Endodermal cell (in vitro differentiated cells): ENCODE results near the gene REEP1. TPM values are rescaled to one million over a fixed set of nuclear protein-coding genes. Genes with fewer than 3 reads are reported as not detected.
A peak's percentile ranks its signal among the peaks of the same experiment; 100 is the strongest.

Experiments
- DNase-seq: peaks from one replicate; pipeline ENCODE4 v3.0.0-alpha.2; 2017
- H3K27ac ChIP-seq: 2 replicates; pipeline ENCODE4 v1.5.1; 2013; ENCODE audit warnings: mild to moderate bottlenecking, low read depth, low read length, moderate library complexity
- H3K27me3 ChIP-seq: 2 replicates; pipeline ENCODE4 v1.6.1; 2013; ENCODE audit warnings: mild to moderate bottlenecking, low read length, moderate library complexity; ENCODE audit not compliant: insufficient read depth, control insufficient read depth, poor library complexity, severe bottlenecking
- H3K36me3 ChIP-seq: 2 replicates; pipeline ENCODE4 v1.7.0; 2013; ENCODE audit warnings: mild to moderate bottlenecking, low read length, moderate library complexity; ENCODE audit not compliant: control insufficient read depth, insufficient read depth
- H3K4me1 ChIP-seq: one replicate; pipeline ENCODE4 v1.7.0; 2013; ENCODE audit warnings: low read length; ENCODE audit not compliant: control insufficient read depth, insufficient read depth
- H3K4me3 ChIP-seq: 2 replicates; pipeline ENCODE4 v1.5.1; 2013; ENCODE audit warnings: mild to moderate bottlenecking, low read length, moderate library complexity
- H3K9ac ChIP-seq: 2 replicates; pipeline ENCODE4 v1.6.1; 2013; ENCODE audit warnings: mild to moderate bottlenecking, low read length, moderate library complexity; ENCODE audit not compliant: poor library complexity, severe bottlenecking; ENCODE audit errors: extremely low read depth
- H3K9me3 ChIP-seq: 2 replicates; pipeline ENCODE4 v1.6.1; 2013; ENCODE audit warnings: mild to moderate bottlenecking, low read length, moderate library complexity; ENCODE audit not compliant: control insufficient read depth
- H3K27ac Mint-ChIP-seq: 2 replicates; pipeline ENCODE4 v1.8.0; 2020; ENCODE audit warnings: mixed read lengths
- H3K27me3 Mint-ChIP-seq: 2 replicates; pipeline ENCODE4 v1.8.0; 2021; ENCODE audit warnings: mild to moderate bottlenecking, mixed read lengths; ENCODE audit not compliant: insufficient read depth
- H3K36me3 Mint-ChIP-seq: 2 replicates; pipeline ENCODE4 v1.8.0; 2020; ENCODE audit warnings: low read depth, mixed read lengths
- H3K4me1 Mint-ChIP-seq: 2 replicates; pipeline ENCODE4 v1.8.0; 2020; ENCODE audit warnings: mixed read lengths
- H3K4me3 Mint-ChIP-seq: 2 replicates; pipeline ENCODE4 v1.8.0; 2020; ENCODE audit warnings: mild to moderate bottlenecking, moderate library complexity, mixed read lengths
- H3K9me3 Mint-ChIP-seq: 2 replicates; pipeline ENCODE4 v1.8.0; 2020; ENCODE audit warnings: mild to moderate bottlenecking, mixed read lengths
- WGBS, 2 experiments: methylation state at CpG; one replicate each; pipeline versions ENCODE4 v1.1.5 to v1.1.7; 2013; ENCODE audit warnings: missing lambda C conversion rate in 2 of 2, mixed read lengths in 1 of 2; ENCODE audit not compliant: insufficient coverage in 1 of 2, insufficient read length in 1 of 2; 5-methylcytosine and 5-hydroxymethylcytosine counted together
- total RNA-seq, 2 donors: library from RNA; stranded (reverse); fragmentation: NEBNext Ultra II Directional in 1 of 2; extraction: Animal tissue kit (Norgen Biotek cat#: 25700) in 1 of 2; gene quantifications; 2 replicates in 1 of 2; 3 replicates in 1 of 2; pipeline ENCODE4 v1.2.1, GENCODE V29; 2021
- TF ChIP-seq, protein P1 (sequence below): fragments of 200-600 bp; sonication (generic); conservative IDR thresholded peaks from 2 replicates; pipeline ENCODE4 v1.5.0; 2021; ENCODE audit warnings: antibody characterized with exemption, mild to moderate bottlenecking

The REEP1 gene
- total RNA-seq, 2 donors from 2014 or later = 2.9 to 3.8 TPM

DNA sequence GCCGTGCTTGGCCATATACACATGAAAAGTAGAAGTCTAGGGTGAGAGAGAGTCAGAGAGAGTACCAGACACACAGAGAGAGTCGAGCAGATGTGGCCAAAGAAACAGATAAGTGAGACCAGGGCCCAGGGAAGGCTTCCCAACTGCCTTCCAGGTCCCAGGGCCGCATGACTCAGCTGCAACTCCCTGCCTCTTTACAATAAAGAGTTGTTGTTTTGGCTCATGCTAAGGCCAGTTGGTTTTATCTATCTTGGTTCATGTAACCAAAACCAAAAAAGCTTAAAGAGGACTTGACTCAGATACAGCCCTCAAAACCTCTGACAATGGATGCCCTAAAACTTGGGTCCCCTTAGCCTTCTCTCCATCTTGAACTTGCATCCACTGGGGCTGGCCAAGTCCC, 36.9 kb downstream of the REEP1 start:
- Histone ChIP-seq H3K4me1 (peaks cover 17% of the 10 kb centered on the region), H3K9ac (no peak overlapping the region), H3K9me3 (no peaks in the 10 kb centered on the region), H3K4me3 (no peak overlapping the region), H3K27me3 (peaks cover 5% of the 10 kb centered on the region), H3K27ac (no peak overlapping the region), H3K36me3 (no peaks in the 10 kb centered on the region)
- peaks cover 25% of the 10 kb centered on the region for H3K27me3 Mint-ChIP-seq
- TF ChIP-seq, protein P1, sequence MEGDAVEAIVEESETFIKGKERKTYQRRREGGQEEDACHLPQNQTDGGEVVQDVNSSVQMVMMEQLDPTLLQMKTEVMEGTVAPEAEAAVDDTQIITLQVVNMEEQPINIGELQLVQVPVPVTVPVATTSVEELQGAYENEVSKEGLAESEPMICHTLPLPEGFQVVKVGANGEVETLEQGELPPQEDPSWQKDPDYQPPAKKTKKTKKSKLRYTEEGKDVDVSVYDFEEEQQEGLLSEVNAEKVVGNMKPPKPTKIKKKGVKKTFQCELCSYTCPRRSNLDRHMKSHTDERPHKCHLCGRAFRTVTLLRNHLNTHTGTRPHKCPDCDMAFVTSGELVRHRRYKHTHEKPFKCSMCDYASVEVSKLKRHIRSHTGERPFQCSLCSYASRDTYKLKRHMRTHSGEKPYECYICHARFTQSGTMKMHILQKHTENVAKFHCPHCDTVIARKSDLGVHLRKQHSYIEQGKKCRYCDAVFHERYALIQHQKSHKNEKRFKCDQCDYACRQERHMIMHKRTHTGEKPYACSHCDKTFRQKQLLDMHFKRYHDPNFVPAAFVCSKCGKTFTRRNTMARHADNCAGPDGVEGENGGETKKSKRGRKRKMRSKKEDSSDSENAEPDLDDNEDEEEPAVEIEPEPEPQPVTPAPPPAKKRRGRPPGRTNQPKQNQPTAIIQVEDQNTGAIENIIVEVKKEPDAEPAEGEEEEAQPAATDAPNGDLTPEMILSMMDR = no peak
- no peaks in the 10 kb centered on the region for H3K9me3 Mint-ChIP-seq
- 67 to 91% methylated on average over 3 of the region's 3 CpGs for WGBS, 2 experiments
- no peak for DNase-seq
- H3K4me3 Mint-ChIP-seq = no peak overlapping the region
- H3K36me3 Mint-ChIP-seq = no peaks in the 10 kb centered on the region
- peaks cover 31% of the 10 kb centered on the region for H3K4me1 Mint-ChIP-seq
- H3K27ac Mint-ChIP-seq = no peak overlapping the region

DNA sequence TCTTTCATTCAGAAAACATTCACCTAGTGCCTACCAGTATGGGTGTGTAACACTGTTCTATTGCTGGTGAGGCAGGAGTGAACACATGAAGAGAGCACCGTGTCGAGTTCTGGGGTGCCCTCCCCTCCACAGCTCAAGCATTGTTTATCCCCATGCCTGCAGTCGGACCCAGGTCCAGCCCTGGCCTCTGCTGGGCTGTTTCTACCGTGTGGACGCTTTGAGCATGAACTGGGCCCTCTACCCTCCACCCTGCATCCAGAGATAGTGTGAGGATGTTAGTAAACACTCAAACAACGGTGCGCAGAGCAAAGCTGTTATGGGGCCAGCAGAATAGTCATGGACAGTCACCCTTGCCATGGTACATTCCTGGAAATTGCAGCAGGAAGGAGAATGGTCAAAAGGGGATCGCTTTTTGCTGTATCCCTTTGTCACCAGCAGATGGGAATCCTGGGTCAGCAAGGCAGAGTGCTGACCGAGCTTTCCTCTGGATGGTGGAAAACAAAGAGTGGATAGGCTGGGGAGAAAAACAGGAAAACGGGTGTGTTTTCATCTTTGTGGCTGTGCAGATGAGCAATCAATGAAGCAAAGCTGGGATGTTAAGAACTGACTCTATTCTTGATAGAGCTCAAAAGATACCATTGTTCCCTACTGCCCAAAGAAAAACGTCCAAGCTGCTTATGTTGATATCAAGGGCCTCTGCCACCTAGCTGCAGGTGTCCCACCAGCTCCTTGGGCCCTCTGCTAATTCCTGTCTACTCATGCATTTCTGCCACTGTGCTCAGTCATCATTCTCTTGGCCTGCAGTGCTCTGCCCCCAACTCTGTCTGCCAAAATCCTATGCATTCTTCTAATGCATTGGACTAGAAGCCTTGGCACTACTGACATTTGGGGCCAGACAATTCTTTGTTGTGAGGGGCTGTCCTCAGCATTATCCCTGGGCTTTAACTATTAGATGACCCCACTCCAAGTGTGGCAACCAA, 38.7 kb downstream of the REEP1 start:
- Histone ChIP-seq H3K4me1 (peaks cover 4% of the 10 kb centered on the region), H3K9me3 (no peaks in the 10 kb centered on the region), H3K27me3 (peaks cover 5% of the 10 kb centered on the region), H3K9ac (no peak overlapping the region), H3K4me3 (no peak overlapping the region), H3K36me3 (no peaks in the 10 kb centered on the region), H3K27ac (no peak overlapping the region)
- Mint-ChIP-seq H3K27ac (no peak overlapping the region), H3K9me3 (no peaks in the 10 kb centered on the region), H3K36me3 (no peaks in the 10 kb centered on the region), H3K27me3 (peaks cover 22% of the 10 kb centered on the region), H3K4me1 (peaks cover 13% of the 10 kb centered on the region), H3K4me3 (no peak overlapping the region)
- TF ChIP-seq, protein P1 = peak; percentile 80
- 73 to 77% methylated on average over 7 to 11 of the region's 11 CpGs for WGBS, 2 experiments
- peak; percentile 72 for DNase-seq

DNA sequence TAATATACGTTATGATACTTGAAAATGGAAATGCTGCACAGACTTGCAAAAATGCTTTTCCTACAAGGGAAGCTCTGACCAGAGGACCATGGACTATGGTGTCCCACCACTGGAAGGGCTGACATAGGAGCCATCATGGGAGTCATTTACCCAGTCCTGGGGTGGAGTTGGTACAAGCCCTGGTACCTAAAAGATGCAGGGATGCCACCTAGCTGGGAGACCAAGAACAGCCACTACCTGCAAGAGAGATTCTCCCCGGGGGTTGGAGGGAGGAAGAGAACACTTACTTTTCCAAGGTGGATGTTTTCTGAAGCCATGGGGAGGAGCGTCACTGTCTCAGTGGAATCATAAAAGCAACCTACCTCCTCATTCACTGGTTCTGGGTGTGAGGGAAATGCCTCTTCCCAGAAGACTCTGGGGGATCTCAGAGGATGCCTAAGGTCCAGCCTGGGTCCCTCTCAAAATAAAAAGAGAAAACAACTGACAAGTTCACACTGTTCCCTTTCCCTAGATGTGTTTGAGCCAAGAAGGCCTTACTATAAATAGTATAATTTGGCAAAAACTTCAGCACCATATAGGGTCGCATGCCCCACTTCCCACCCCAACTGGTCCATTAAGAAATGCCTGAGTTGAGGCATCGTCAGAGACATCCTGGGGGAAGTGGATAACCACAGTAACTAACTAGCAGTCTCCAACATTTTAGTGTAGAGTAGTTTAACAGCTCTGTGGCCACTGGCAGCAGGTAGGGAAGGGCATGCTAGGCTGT, 39.9 kb downstream of the REEP1 start:
- H3K27me3 Mint-ChIP-seq = peaks cover 22% of the 10 kb centered on the region
- H3K4me3 Mint-ChIP-seq = no peak overlapping the region
- H3K36me3 ChIP-seq = no peaks in the 10 kb centered on the region
- H3K27me3 ChIP-seq = peaks cover 11% of the 10 kb centered on the region
- TF ChIP-seq, protein P1 = peak; percentile 66
- DNase-seq = no peak
- no peaks in the 10 kb centered on the region for H3K9me3 Mint-ChIP-seq
- whole genome bisulfite sequencing, 2 experiments = 83 to 91% methylated on average over 3 to 5 of the region's 5 CpGs
- no peaks in the 10 kb centered on the region for H3K36me3 Mint-ChIP-seq
- no peak overlapping the region for H3K27ac ChIP-seq
- peaks cover 9% of the 10 kb centered on the region for H3K4me1 Mint-ChIP-seq
- peaks cover 3% of the 10 kb centered on the region for H3K4me1 ChIP-seq
- H3K9me3 ChIP-seq = no peaks in the 10 kb centered on the region
- H3K27ac Mint-ChIP-seq = no peak overlapping the region
- H3K9ac ChIP-seq = no peak overlapping the region
- no peak overlapping the region for H3K4me3 ChIP-seq
